HG03442 (cell line): Measurements from ENCODE around the gene SIM2.

Experiments used
- ATAC-seq: cut with Tn5 transposase; IDR thresholded peaks from one replicate; pipeline ENCODE4 v1.9.1; 2021; ENCODE audit warnings: mild to moderate bottlenecking, moderate library complexity; ENCODE audit not compliant: unreplicated experiment

SIM2 gene

DNA sequence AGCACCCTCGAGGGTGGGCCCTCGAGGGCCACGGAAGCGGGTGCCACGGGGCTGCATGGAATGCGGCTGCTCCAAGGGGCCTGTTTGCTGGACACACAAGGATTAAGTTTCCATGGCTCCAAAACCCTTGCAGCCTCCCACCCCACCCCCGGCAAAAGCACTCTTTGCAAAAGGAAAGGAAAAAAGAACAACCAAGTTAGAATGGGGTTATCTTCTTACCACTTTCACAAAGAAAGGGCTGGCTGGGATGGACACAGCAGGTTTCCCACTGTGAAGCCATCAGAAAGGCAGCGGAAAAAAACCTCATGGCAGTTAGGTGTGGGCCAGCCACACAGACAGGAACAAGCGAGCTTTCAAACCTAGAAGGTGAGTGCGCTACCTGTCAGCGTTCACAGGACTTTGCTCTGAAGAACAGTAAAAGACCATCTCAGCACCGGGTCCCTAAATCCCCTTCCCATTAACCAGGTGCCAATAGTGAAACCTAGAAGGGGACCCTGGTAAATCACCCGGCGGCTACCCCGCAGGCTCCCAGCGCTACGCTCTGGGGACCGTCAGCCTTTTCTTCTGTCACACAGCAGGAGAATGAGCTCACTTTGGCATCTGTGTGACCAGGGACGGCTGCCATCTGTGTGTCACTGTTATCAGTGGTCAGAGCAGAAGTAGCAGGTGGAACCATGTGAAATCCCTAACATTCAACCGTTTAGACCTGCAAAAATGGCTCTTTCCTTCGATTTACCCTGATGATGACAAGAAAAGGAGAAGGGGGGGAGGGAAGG is 93.0 kb downstream of the SIM2 start:
- ATAC-seq: no peak

DNA sequence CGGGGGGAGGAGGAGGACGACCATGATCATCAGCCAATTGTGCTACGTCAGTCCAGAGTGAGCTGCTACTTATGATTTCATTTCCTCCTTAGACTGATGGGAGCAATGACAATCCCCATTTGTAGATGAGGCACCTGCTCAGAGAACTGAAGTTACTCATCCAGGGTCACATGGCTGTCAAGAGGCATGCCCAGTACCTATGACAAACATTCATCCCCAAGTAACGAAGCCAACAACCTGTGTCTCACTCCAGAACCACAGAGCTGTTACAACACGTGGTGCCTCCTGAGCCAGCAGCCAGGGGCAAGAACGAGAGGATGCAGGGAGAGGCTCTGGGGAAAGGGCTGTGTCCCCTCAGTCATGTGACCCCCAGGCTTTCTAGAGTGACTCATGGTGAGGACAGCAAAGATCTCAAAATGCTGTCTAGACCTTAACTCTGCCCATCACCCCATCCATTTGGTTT is 93.6 kb downstream of the SIM2 start:
- ATAC-seq: no peak

DNA sequence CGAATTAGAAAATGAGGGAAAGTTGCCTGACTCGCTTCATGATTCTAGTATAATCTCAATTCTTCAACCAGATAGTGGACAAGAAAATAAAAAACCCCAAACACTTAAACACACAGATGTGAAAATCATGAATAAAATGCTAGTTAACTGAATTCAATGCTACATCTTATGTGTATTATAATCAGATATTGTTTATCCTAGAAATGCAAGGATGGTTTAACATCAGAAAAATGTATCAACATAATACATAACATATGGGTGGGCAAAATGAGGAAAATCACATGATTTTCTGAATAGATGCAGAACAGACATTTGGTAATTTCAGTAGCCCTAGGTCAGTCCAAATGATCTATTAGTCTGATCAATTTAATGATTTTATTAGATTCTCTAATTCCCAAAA is 97.2 kb downstream of the SIM2 start:
- ATAC-seq: no peak

DNA sequence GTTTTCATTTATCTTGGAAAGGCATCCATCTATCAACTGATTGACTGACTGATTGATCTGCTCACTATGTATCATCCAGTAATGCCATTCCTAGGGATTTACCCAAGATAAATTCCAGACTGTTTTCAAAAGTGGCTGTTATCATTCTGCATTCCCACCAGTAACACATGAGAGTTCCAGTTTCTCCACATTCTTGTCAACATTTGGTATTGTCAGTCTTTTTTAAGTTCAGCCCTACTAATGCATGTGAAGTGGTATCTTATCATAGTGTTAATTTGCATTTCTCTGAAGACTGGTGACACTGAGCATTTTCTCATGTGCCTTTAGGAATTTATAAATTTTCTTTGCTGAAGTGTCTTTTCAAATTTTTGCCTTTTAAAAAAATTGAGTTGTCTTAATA is 99.6 kb downstream of the SIM2 start:
- no peak for ATAC-seq
